Measurements from ENCODE around the gene DAP.

DAP gene

DNA sequence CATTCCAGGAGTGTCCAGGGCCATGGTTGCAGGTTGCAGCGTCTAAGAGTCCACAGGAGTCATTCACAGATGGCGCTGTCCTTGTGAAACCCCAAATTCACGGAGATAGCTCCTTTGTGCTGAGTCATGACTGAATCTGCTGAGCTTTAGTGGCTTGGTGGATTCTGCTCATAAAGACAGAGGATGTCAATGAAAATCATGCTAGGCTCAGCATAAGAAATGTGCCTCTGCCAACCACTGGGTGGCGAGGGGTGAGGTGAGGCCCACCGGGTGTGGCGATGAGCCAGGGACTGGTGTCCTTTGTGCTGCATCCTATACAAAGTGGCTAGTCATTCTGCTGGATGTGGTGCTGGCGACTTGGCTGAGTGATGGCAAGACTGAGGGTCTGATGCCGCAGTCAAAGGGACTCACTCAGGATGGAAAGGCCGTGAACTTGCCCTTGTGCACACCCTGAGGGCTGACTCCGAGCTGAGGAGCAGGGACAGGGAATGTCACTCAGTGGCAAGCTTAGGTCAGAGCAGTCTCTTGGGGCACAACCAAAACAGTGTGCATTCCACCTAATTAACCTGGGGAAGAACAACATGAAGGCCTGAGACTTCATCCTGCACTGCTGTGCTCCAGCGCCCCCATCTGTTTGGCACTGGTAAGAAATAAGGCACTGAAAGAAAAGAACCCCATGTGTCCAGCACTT is 71.5 kb downstream of the DAP start:
- no peak for DNase-seq

DNA sequence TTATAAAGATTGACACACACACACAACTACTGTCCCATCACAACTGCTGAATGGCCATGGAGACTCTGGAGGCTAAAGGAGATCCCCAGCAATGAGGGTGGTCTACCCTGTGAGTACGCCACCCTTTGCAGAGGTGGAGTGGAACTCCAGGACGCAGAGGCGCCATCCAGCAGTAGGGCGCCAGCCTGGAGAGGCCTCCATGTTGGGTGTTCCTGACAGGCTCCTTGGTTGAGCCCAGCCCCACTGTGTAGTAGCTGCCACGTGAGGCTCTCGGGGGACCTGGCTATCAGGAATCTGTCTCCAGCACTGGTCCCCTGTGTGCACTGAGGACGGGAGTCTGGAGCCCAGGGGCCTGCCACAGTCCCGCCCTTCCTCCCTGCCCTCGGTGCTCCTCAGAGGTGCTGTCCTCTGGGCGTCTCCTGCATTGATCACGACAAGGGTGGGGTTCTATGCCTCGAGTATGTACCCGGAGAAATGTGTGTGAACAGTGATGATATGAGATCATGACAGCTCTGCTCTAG is 72.3 kb downstream of the DAP start:
- no peak for DNase-seq

DNA sequence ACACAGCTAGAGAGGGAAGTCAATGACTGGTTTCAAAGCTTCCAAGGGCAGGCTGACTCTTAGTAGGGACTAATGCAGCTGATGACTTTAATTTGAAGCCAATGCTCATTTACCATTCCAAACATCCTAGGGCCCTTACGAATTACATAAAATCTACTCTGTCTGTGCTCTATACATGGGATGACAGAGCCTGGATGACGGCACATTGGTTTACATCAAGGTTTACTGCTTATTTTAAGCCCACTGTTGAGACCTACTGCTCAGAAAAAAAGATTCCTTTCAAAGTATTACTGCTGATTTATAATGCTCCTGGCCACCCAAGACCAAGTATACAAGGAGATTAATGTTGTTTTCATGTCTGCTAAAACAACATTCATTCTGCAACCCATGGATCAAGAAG is 74.1 kb downstream of the DAP start:
- no peak for DNase-seq

DNA sequence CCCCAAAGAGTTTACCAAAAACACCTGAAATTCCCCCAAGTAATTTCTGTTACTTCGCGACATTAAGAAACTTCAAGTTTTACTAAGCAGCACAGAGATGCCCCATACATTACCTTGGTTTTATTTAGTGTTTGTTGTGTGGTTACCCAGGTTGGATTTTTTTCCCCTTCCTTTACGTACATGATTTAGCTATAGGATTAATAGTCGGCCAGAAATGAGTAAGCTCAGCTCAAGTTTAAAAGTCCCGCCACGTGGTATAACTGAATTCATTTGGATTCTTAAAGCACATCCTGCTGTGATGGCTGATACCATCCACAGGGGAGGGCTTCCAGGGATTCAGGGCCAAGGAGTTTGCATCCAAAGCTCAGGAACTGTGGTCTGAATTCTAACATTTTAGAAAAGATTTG is 75.9 kb downstream of the DAP start:
- no peak for DNase-seq

DNA sequence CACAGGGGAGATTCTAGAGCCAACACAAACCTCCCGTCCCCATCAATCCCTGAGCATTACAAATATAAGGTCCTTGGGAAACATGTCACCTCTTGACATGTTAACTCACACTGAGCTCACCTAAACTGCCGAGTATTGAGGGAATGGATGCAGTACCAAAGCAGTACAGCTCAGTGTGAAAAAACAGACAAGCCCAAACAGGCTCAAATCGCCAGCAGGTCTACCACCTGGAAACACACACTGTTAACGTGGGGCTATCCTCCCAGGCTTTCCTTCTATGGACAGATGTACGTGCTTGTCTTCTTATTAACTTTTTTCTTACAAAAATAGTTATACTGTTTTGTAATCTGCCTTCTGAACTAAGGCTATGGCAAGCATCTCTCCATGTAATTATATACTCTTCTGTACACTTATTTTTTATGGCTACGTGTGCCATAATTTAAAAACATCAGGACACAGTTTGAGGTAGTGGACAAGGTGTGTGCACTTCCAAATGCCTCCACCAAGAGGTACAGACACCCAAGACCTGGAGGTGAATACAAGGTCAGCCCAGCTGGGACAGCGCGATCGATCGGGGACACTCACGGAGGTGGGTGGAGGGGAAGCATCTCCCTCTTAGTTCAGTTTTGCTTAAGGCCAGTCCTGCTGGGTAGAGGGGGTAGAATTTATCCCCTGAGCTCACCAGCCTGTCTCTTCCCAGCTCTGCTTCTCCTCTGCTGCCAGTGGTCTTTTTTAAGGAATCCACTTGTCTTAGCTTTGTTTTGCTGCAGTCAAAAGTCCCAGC is 76.5 kb downstream of the DAP start:
- DNase-seq: no peak

DNA sequence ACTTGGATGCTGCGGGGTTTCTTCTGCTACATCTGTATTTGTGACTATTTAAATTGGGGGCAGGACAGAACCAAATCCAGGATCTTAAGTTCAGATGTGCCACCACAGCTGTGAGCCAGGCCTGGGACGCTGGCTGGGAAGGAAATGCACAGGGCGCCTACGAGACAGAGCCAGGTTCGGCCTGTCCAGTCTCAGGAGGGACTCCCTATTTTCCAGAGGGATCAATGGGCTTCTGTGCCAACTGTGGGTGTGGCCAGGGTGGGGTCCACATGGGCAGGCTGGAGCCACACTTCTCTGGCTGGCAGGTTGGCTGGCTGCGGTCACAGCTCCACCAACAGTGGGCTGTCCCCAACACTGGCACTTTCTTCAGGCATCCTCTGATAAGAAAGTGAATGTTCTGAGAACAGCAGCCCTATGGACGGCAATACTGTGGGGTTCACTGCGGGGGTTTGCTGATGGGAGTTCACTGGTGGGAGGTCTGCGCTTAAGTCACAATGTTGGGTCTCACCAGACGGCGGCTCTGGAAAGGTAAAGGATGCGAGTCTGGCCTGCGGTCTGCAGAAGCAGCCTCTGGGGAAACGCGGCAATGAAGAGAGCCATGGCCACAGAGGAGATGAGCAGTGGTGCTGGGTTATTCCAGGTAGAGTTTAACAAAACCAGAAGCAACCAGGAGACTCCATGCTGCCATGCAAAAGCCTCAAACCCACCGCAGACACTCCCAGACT is 78.1 kb downstream of the DAP start:
- DNase-seq: no peak

DNA sequence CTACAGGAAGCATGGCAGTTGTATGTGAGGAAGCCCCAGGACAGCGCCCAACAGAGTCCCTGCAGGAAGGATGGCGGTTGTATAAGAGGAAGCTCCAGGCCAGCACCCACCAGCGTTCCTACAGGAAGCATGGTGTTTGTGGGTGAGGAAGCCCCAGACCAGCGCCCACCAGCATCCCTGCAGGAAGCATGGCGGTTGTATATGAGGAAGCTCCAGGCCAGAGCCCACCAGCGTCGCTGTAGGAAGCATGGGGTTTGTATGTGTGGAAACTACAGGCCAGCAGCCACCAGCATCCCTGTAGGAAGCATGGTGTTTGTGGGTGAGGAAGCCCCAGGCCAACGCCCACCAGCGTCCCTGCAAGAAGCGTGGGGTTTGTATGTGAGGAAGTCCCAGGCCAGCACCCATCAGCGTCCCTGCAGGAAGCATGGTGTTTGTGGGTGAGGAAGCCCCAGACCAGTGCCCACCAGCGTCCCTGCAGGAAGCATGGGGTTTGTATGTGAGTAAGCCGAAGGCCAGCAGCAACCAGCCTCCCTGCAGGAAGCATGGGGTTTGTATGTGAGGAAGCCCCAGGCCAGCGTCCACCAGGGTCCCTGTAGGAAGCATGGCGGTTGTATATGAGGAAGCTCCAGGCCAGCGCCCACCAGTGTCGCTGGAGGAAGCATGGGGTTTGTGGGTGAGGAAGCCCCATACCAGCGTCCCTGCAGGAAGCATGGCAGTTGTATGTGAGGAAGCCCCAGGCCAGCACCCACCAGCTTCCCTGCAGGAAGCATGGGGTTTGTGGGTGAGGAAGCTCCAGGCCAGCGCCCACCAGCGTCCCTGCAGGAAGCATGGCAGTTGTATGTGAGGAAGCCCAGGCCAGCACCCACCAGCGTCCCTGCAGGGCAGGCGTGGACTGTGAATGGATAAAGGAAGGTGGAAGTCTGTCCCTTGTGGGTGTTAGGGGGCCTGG is 79.0 kb downstream of the DAP start:
- DNase-seq: no peak

DNA sequence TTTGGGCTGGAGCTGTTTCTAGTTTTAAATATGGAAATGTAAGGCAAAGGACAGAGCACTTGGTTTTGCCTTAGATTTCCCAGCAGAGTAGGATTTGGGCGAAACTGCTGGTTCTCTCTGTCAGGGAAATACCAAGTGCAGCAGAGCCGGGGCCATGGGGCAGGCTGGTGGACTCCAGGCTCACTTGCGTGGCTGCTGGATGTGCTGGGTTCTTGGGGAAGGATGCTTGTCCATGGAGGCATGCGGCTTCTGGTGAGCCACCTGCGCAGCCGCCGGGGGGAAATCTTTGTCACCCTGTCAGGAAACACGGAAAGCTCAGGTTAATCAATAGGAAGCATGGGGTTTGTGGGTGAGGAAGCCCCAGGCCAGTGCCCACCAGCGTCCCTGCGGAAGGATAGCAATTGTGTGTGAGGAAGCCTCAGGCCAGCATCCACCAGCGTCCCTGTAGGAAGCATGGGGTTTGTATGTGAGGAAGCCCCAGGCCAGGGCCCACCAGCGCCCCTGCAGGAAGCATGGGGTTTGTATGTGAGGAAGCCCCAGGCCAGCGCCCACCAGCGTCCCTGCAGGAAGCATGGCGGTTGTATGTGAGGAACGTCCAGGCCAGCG is 80.1 kb downstream of the DAP start:
- no peak for DNase-seq

DNA sequence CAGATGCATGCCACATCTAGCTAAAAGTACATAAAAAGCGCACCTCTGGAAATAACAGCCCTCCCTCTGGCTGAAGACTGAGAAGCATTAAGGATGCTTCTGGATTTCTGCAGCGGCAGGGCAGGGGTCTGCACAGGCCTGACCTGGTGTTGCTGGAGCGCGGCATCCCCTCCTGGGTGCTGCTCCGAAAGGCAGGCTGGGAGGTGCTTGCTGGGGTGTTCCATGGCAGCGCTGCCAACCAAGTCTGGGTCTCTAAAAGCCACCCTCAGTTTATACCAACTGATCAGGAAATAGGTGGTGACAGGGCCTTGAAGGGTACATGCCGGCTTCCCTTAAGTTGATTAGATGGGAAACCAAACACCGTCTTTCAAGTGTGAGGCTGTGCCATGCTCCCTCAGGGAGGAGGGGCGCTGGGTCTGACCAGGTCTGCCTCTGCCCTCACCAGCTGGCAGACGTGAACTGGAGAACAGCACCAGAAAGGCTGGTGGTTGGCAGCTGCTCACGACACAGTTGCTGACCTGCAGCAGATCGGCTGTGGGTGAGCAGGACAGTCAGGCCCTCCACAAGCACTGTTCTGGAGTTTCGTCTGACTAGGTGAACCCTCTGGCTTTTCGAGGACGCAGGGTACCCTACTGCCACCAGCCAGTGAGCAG is 81.6 kb downstream of the DAP start:
- DNase-seq: no peak

DNA sequence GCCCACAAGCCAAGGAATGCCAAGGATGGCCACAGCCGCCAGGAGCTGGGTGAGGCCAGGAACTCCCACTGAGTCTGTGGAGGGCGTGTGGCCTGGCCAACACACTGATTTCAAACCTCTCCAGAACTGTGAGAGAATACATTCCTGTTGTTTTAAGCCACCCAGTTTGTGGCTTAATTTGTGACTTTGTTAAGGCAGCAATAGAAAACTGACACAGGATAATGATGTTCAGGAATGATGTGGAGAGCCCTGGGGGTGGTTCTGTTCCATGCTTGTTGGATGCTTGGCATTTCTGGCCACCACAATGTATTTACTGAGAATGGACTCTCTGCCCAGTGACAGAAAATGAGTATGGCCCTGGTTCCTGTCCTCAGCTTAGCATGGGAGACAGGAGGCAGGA is 82.8 kb downstream of the DAP start:
- DNase-seq: no peak

DNA sequence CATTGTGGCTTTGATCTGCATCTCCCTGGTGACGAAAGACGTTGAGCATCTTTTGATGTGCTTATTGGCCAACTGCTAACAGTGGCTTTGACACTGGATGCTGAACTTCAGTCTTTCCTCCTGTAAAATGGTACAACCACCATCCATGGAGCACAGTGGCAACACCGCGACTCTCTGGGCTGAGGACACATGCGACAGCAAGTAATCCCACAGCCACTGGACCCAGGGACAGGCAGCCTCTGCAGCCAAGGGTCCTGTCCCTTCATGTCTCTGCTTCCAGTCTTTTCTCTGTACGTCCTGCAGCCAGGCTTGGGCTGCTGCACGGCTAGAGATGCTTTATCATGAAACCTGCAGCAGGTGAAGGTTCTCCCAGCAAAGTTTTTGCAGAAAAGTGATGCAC is 83.5 kb downstream of the DAP start:
- DNase-seq: no peak

DNA sequence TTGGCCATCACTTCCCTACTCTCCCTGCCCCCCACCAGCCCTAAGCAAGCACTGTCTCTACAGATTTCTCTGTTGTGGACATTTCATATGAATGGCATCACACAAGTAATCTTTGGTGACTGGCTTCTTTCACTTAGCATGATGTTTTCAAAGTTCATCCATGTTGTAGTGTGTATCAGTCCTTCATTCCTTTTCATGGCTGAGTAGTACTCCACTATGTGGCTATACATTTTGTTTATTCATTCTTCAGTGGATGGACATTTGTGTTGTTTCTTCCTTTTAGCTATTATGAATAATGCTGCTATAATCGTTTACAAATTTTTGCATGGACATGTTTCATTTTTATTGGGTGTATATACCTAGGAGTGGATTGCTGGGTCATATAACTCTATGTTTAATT is 84.1 kb downstream of the DAP start:
- no peak for DNase-seq

DNA sequence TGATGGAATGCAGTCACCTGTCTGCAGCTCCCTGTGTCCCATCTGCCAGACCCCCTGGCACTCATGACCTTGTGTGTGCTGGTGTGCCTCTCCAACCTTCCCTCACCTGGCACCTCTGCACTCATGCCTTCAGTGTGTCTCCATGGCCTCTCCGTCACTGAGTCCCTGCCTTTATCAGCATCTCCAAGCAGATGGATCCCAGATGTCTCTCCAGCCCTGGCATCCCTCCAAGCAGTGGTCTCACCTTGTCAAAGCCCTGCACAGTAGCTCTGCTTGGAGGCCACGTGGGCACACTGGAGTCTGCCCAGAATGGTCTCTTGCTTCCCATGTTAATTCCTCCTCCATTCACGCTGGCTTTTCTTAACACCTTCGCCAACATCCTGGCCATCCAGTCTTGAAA is 84.8 kb downstream of the DAP start:
- DNase-seq: no peak

DNA sequence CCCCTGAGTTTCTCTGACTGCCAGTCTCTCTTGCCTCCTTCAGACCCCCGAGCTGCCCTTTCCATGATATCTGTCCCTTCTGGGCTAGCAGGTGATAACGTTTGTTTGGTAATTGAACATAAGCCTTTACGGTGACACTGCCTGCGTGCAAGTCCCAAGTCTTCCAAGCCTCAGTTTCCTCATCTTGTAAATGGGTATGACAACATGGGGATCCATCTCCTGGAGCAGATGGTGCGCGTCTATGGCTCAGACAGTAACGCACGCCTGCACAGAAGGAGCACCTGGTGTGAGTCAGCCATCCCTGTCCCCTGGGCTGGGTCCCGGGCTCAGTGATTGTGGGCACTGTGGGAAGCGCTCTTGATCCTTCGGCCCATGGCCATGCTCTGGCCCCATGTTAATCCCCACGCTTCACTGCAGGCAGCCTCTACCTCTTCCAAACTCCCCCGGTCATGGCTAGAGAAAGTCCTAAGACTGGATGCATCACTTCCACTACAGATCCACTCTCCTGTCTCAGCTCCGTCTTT is 85.8 kb downstream of the DAP start:
- DNase-seq: no peak

DNA sequence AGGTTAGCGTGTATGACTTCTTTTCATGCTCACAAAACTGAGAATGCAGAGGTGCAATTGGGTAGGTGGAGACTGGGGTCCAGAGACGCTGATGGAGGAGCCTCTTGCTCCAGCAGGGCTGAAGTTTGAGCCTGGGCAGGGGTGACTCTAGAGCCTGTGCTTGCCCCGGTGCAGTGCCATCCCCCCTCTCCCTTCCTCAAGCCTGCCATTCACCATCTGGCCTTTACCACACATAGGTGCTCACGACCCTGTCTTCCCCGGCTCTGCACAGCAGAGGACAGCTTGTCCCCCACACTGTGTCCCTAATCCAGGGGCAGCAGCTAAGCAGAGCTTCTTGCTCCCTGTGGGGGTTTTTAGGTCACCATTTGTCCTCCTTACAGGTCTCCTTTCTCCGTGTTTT is 86.5 kb downstream of the DAP start:
- no peak for DNase-seq

DNA sequence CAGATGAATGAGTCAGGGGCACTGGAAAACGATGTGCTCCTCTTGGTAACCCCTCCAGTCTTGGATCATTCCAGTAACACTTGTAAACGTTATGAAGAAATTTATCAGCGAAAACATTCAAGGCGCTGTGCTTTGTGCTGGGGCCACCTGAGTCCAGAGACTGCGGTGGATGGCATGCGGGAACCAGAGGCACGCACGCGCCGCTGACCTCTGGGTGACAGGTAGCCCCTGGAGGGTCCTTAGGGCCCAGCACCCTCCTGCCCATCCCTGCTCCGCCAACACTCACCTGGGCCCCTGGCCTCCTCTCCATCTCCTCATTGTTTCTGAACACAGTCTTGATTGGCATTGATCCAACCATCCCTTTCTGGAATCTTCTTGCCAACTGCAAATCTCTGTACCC is 86.9 kb downstream of the DAP start:
- DNase-seq: no peak

DNA sequence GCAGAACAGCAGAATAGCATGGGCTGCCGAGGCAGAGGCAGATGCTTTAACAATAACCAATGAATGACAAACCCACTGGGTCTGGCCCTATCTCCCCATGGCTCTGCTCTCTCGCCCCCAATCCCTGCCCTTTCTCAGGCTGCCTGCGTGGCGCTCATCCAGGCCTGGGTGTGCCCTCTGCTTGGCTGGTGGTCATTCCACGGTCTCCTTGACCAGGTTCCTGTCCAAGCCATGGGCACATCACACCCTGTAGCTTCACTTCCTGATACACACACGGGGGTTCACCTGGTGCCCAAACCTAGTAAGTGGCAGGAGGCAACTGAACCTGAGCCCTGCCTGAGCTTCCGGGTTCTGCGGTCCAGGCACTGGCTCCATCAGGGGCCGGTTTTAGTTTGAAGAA is 87.6 kb downstream of the DAP start:
- no peak for DNase-seq

DNA sequence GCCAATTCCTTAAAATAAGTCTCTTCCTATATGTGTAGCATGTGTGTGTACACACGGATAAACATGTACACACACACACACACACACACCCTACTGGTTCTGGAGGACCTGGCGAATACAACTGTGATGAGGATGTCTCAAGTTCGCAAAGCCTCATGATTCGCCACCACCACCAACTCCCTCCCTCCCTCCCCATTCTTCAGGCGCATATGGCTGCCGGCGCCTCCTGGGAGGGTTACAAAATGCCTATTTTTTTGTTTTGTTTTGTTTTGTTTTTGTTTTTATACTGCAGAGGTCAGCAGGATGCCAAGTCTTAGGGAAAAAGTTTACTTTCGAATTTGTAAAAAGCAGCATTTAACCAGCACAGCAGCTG is 88.0 kb downstream of the DAP start:
- DNase-seq: no peak

DNA sequence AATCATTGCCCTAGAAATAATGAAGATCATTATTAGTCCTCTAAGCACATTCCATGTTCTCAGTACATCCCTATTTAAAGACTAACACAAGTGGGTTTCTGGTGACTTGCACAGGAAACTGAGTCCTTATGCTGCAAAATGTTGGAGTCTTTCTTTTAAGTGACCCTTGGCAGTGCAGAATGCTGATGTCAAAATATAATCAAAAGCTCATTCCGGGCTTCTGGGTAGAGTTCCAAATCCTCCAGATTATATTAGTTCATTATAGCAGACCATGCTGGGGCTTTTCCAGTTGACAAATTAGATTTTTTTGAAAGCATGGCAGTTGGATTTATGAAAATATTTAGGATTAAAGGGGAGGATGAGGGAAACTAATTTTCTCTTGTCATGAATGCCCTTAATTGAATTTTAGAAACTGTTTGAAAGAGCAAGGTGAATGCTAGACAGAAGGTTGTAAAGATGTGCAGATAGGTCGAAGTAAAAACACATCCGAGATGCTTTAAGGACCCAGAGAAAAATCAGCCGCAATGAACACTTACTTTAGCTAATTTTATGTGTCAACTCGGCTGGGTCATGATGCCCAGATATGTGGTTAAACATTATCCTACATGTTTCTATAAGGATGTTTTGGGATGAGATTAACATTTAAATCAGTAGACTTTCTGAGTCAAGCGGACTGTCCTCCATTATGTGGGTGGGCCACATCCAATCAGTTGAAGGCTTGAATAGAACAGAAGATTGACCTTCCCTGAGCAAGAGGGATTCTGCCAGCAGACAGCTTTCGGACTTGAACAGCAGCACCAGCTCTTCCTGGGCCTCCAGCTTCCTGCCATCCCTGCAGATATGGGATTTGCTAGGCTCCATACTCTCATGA is 88.7 kb downstream of the DAP start:
- DNase-seq: no peak

Data from C1 segment of cervical spinal cord (tissue), 14 donors.